Astrocyte of the cerebellum (primary cell): ENCODE measurements around the gene PTPN18.
A peak's percentile ranks its signal among the peaks of the same experiment; 100 is the strongest.

Source experiments
- DNase-seq: peaks from one replicate; pipeline ENCODE4 v3.0.0-alpha.2; 2011; ENCODE audit warnings: low read depth
- H3K4me3 ChIP-seq: 2 replicates; pipeline ENCODE4 v1.5.1; 2011; ENCODE audit warnings: mild to moderate bottlenecking, low read depth, low read length, moderate library complexity
- in situ Hi-C: cut with HindIII; loops from 2 replicates; pipeline ENCODE4 v1.10.0; 2017; ENCODE audit warnings: low sequenced_read_pairs
- TF ChIP-seq, protein P1 (sequence below): IDR thresholded peaks from 2 replicates; pipeline ENCODE4 v1.5.1; 2012; ENCODE audit warnings: low read length, low read depth, moderate library complexity, mild to moderate bottlenecking; ENCODE audit errors: missing control alignments

Gene PTPN18, protein sequence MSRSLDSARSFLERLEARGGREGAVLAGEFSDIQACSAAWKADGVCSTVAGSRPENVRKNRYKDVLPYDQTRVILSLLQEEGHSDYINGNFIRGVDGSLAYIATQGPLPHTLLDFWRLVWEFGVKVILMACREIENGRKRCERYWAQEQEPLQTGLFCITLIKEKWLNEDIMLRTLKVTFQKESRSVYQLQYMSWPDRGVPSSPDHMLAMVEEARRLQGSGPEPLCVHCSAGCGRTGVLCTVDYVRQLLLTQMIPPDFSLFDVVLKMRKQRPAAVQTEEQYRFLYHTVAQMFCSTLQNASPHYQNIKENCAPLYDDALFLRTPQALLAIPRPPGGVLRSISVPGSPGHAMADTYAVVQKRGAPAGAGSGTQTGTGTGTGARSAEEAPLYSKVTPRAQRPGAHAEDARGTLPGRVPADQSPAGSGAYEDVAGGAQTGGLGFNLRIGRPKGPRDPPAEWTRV

DNA sequence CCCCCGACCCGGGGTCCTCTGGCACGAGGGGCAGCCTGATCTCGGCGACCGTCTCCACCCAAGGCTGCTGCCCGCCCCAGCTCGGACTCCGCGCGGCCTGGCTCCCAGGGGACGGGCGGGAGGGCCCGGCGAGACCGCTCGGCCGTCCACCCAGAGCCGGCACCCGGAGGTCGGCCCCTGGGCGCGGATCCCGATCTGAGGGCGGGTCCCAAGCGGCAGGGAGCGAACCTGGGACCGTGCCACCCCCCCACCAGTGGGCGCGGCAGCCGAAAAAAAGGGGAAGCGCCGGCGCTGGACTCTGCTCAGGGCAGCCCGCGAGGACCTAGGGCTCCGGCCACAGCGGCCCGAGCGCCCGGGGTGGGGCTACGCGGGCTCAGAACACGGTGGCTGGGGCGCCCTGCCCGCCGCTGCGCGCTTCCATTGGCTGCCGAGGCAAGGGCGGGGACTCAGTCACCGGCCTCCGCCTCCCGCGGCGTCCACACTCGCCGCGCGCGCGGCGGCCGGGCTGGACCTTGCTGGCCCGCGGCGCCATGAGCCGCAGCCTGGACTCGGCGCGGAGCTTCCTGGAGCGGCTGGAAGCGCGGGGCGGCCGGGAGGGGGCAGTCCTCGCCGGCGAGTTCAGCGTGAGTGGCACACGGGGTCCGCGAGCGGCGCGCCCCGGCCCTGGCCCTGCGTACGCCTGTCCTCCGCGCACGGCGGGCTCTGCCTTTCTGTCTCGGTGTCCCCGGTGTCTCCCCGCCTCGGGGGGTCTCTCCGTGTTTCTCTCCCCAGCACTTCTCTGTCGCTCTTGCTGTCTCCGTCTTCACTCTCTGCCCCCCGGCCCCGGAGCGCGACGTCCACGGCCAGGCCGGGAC lies at the start of gene PTPN18:
PTPN18 (plus strand) TSS at position 479 of the 854 bp plus-strand sequence; CDS start at position 531, 52 bp downstream.
- in situ Hi-C loops, result no loop called here
- DNase-seq, result peak; percentile 47
- TF ChIP-seq, protein P1, sequence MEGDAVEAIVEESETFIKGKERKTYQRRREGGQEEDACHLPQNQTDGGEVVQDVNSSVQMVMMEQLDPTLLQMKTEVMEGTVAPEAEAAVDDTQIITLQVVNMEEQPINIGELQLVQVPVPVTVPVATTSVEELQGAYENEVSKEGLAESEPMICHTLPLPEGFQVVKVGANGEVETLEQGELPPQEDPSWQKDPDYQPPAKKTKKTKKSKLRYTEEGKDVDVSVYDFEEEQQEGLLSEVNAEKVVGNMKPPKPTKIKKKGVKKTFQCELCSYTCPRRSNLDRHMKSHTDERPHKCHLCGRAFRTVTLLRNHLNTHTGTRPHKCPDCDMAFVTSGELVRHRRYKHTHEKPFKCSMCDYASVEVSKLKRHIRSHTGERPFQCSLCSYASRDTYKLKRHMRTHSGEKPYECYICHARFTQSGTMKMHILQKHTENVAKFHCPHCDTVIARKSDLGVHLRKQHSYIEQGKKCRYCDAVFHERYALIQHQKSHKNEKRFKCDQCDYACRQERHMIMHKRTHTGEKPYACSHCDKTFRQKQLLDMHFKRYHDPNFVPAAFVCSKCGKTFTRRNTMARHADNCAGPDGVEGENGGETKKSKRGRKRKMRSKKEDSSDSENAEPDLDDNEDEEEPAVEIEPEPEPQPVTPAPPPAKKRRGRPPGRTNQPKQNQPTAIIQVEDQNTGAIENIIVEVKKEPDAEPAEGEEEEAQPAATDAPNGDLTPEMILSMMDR, result peak; percentile 34
- H3K4me3 ChIP-seq, result peak within 1 kb of the TSS; percentile 60

DNA sequence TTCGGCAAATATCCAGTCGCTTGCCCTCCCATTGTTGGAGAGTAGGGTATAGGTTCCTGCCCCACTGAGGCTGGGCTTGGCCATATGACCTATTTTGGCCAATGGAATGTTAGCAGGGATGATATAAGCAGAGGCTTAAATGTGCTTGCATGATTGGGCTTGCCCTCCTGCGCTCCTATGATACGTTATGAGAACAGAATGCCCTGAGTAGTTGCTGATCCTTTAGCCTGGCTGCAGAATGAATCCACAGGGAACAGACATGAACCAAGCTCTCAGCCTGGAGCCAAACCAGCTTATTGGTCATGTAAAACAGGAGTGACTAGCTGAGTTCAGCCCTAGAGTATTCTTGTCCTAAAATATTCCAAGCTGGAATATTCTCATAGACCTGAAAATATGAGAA lies 48.0 kb upstream of the PTPN18 start:
- in situ Hi-C loops, result no loop called here
- no peak for DNase-seq
- H3K4me3 ChIP-seq, result no peak overlapping the region
- TF ChIP-seq, protein P1, result no peak

DNA sequence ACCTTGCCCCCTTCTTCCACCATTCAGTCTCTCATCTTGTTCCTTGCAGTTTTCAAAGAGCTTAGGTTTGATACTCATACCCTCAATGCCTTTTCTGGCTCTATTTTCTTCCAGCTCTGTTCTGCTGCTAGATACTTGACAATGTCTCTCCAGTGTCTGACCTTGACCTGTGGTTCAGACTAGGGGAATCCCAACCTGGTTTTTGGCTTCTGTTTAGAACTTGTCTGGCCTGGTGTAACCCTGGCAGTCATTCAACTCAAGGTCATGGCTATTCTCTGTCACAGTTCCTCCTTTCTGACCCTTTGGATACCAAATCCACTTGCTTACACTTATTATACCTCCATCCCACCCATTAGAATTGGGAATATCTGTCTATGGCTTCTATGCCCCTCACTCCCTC lies 45.0 kb upstream of the PTPN18 start:
- in situ Hi-C loops, result no loop called here
- TF ChIP-seq, protein P1, result no peak
- no peak for DNase-seq
- H3K4me3 ChIP-seq, result no peak overlapping the region

DNA sequence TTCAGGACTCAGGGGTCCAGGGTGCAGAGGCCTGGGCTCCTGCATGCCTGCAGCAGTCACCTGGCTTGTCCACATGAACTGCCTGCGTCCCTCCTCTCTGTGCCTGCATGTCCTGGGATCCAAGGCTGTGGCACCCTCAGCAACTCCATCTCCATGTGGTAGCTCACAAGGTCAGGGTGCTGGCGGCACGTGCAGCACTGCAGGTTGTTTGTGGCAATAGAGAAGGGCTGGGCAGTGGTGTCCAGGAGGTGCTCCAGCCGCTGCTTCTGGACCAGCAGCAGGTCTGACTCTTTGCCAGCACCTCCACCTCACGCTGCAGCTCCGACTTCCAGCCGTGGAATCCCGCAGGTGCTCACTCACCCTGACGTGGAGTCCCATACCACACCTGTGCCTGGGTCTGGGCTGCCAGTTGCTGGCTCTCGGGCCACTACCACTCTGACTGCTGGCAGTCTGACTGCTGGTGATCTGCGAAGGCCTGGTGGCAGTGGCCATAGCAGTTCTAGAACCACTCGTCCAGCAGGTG lies 42.0 kb upstream of the PTPN18 start:
- no peak for DNase-seq
- in situ Hi-C loops, result no loop called here
- no peak overlapping the region for H3K4me3 ChIP-seq
- TF ChIP-seq, protein P1, result no peak

DNA sequence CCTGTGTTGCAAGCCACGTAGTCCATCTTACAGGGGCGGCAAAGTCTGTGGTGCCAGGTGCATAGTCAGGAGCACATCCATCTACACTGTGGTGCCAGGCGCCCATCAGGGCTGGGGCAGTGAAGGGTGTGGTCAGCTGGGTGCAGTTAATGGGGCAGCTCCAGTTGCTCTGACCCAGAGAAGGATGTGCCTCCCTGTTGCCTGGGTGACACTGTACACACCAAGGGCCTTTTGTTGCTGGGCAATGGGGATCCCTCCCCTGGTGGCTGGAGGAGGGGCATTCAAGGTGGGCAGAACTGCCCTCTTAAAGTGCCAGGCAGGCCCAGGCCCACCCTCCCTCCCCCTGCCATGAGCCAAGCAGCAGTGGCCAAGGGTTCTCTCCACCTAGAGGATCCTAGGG lies 41.5 kb upstream of the PTPN18 start:
- no peak for DNase-seq
- TF ChIP-seq, protein P1, result no peak
- in situ Hi-C loops, result no loop called here
- no peak overlapping the region for H3K4me3 ChIP-seq

DNA sequence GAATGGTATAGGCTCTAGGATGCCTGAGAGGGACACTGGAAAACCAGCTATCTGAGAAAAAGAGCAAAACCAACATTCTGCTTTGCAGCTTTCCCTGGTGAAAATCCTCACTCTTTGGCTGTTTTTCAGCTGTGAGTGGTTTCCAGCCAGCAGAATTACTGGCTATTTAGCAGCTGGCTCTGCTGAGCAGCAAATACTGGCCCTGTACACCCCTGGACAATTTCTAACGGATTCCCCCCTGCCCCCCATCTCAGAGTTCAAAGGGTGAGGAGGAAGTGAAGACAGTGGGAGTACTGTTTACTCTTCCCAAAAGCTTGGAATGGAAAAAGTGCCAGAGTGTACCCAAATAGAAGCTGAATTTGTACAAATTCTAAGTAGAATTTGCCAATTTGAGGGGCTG lies 39.3 kb upstream of the PTPN18 start:
- no peak overlapping the region for H3K4me3 ChIP-seq
- in situ Hi-C loops, result no loop called here
- TF ChIP-seq, protein P1, result no peak
- DNase-seq, result no peak
